SK-N-SH (cell line): ENCODE measurements around the gene EIF2B4. TPM values are rescaled to one million over a fixed set of nuclear protein-coding genes. Genes with fewer than 3 reads are reported as not detected.

Source experiments
- CTCF ChIA-PET: fragments of 300-600, 350-600 bp; formaldehyde crosslinking; extraction: SDS; loops from one replicate; lab custom pipeline; 2021; lab: Yijun Ruan, JAX
- POLR2A ChIA-PET: fragments of 350-600 bp; sonication (Branson Sonifier 250); formaldehyde crosslinking; extraction: SDS; loops from one replicate; lab custom pipeline; 2020; ENCODE audit warnings: antibody characterized with exemption, inconsistent platforms; lab: Yijun Ruan, JAX
- DNase-seq: peaks from one replicate; pipeline ENCODE4 v3.0.0; 2012
- H2AFZ ChIP-seq: fragments of 200-600 bp; sonication (generic); 2 replicates; pipeline ENCODE4 v1.8.1; 2016; ENCODE audit warnings: antibody characterized with exemption, mild to moderate bottlenecking, low read depth
- H3F3A ChIP-seq: fragments of 200-600 bp; sonication (generic); replicated peaks from 2 replicates; pipeline ENCODE3; 2016; ENCODE audit warnings: antibody characterized with exemption, mild to moderate bottlenecking; ENCODE audit not compliant: insufficient read depth
- H3K27ac ChIP-seq, 2 experiments: fragments of 200-500 bp in 1 of 2; fragments of 200-600 bp in 1 of 2; sonication (Bioruptor generic) in 1 of 2; sonication (generic), shearing (Covaris generic) in 1 of 2; 2 replicates each; pipeline versions ENCODE4 v1.5.1 to v1.6.1; 2014 to 2016; ENCODE audit warnings: low read depth in 2 of 2, inconsistent platforms in 1 of 2, low read length in 1 of 2, mild to moderate bottlenecking in 1 of 2, mixed read lengths in 1 of 2
- H3K27me3 ChIP-seq: fragments of 200-600 bp; sonication (generic), shearing (Covaris generic); 2 replicates; pipeline ENCODE4 v1.6.1; 2016; ENCODE audit warnings: mixed run types; ENCODE audit not compliant: insufficient read depth
- H3K36me3 ChIP-seq, 2 experiments: fragments of 200-500 bp in 1 of 2; fragments of 200-600 bp in 1 of 2; sonication (Bioruptor generic) in 1 of 2; sonication (generic) in 1 of 2; replicated peaks in 1 of 2; 2 replicates each; pipeline versions ENCODE3 to v1.5.1; 2014 to 2016; ENCODE audit warnings: low read length in 1 of 2, mild to moderate bottlenecking in 1 of 2; ENCODE audit not compliant: insufficient read depth in 2 of 2, control insufficient read depth in 1 of 2
- H3K4me1 ChIP-seq, 2 experiments: fragments of 200-500 bp in 1 of 2; fragments of 200-600 bp in 1 of 2; sonication (Bioruptor generic) in 1 of 2; sonication (generic), shearing (Covaris generic) in 1 of 2; 2 replicates each; pipeline versions ENCODE4 v1.5.1 to v1.6.1; 2014 to 2016; ENCODE audit warnings: low read depth in 1 of 2, low read length in 1 of 2, mixed run types in 1 of 2; ENCODE audit not compliant: insufficient read depth in 2 of 2, control insufficient read depth in 1 of 2
- H3K4me2 ChIP-seq: fragments of 200-600 bp; sonication (generic), shearing (Covaris generic); 2 replicates; pipeline ENCODE4 v1.6.1; 2017; ENCODE audit warnings: mixed run types
- H3K4me3 ChIP-seq, 2 experiments: fragments of 200-500 bp in 1 of 2; fragments of 200-600 bp in 1 of 2; sonication (Bioruptor generic) in 1 of 2; sonication (generic), shearing (Covaris generic) in 1 of 2; 2 replicates each; pipeline versions ENCODE4 v1.5.1 to v1.8.1; 2014 to 2016; ENCODE audit warnings: low read depth in 2 of 2, inconsistent platforms in 1 of 2, low read length in 1 of 2, mild to moderate bottlenecking in 1 of 2, mixed read lengths in 1 of 2, moderate library complexity in 1 of 2
- H3K79me2 ChIP-seq: fragments of 200-600 bp; sonication (generic); 2 replicates; pipeline ENCODE4 v1.8.1; 2017; ENCODE audit warnings: mild to moderate bottlenecking; ENCODE audit not compliant: insufficient read depth
- H3K9ac ChIP-seq: fragments of 200-600 bp; sonication (generic); 2 replicates; pipeline ENCODE4 v1.6.1; 2017; ENCODE audit warnings: mixed run types
- H3K9me2 ChIP-seq: fragments of 200-600 bp; sonication (generic); 2 replicates; pipeline ENCODE4 v1.6.1; 2017; ENCODE audit warnings: mixed run types
- H3K9me3 ChIP-seq: fragments of 200-600 bp; sonication (generic); 2 replicates; pipeline ENCODE4 v1.6.1; 2017; ENCODE audit warnings: mixed run types, mild to moderate bottlenecking, moderate library complexity
- H4K20me1 ChIP-seq: fragments of 200-600 bp; sonication (generic); 2 replicates; pipeline ENCODE4 v1.6.1; 2017; ENCODE audit warnings: mild to moderate bottlenecking, mixed run types; ENCODE audit not compliant: insufficient read depth
- CHD2 ChIP-seq: fragments of 150-350 bp; IDR thresholded peaks from 2 replicates; pipeline ENCODE4 v1.6.1; 2018; ENCODE audit warnings: low read length; ENCODE audit not compliant: partially characterized antibody
- ELF1 ChIP-seq: IDR thresholded peaks from 2 replicates; pipeline ENCODE4 v1.4.0; 2012
- EP300 ChIP-seq, 2 experiments: IDR thresholded peaks; 2 replicates each; pipeline versions ENCODE4 v1.4.0 to v1.6.1; 2012; ENCODE audit warnings: borderline replicate concordance in 1 of 2, low read depth in 1 of 2, low read length in 1 of 2
- GATA2 ChIP-seq: sonication (generic); formaldehyde crosslinking; IDR thresholded peaks from 2 replicates; pipeline ENCODE4 v1.5.0; 2020; ENCODE audit warnings: mild to moderate bottlenecking, missing genetic modification reagents
- MAX ChIP-seq: IDR thresholded peaks from 2 replicates; pipeline ENCODE4 v1.4.0; 2012; ENCODE audit warnings: low read depth
- MEF2A ChIP-seq: IDR thresholded peaks from 2 replicates; pipeline ENCODE4 v1.4.0; 2012; ENCODE audit warnings: low read depth, borderline replicate concordance
- MXI1 ChIP-seq: IDR thresholded peaks from 2 replicates; pipeline ENCODE4 v1.6.1; 2012; ENCODE audit warnings: mild to moderate bottlenecking, low read depth, low read length, improper control_type of control experiment
- RAD21 ChIP-seq: IDR thresholded peaks from 2 replicates; pipeline ENCODE4 v1.6.1; 2012; ENCODE audit warnings: mild to moderate bottlenecking, low read length
- RXRA ChIP-seq: IDR thresholded peaks from 2 replicates; pipeline ENCODE4 v1.4.0; 2012; ENCODE audit warnings: low read depth, mild to moderate bottlenecking, borderline replicate concordance
- SIN3A ChIP-seq: IDR thresholded peaks from 2 replicates; pipeline ENCODE4 v1.6.1; 2012; ENCODE audit warnings: low read depth, mild to moderate bottlenecking, low read length, moderate library complexity, borderline replicate concordance
- SMC3 ChIP-seq: IDR thresholded peaks from 2 replicates; pipeline ENCODE4 v1.6.1; 2012; ENCODE audit warnings: low read depth, low read length, improper control_type of control experiment
- TAF1 ChIP-seq: IDR thresholded peaks from 2 replicates; pipeline ENCODE4 v1.6.1; 2012; ENCODE audit warnings: low read depth, mild to moderate bottlenecking, low read length, moderate library complexity, borderline replicate concordance
- TCF12 ChIP-seq: IDR thresholded peaks from 2 replicates; pipeline ENCODE4 v1.4.0; 2012
- TEAD4 ChIP-seq: IDR thresholded peaks from 2 replicates; pipeline ENCODE4 v1.4.0; 2012; ENCODE audit warnings: mild to moderate bottlenecking, borderline replicate concordance; ENCODE audit not compliant: insufficient read depth
- USF1 ChIP-seq: IDR thresholded peaks from 2 replicates; pipeline ENCODE4 v1.4.0; 2012; ENCODE audit warnings: low read depth, borderline replicate concordance
- WGBS: methylation state at CpG from one replicate; pipeline ENCODE4 v1.1.6; 2017; ENCODE audit warnings: low lambda C conversion rate; 5-methylcytosine and 5-hydroxymethylcytosine counted together
- polyA plus RNA-seq, 3 experiments: library from polyadenylated mRNA; depleted of rRNA; stranded (reverse); fragments of >200 nt; gene quantifications; 2 replicates each; pipeline ENCODE4 v1.2.3, GENCODE V29; 2012
- TF ChIP-seq, protein P1 (sequence below): fragments of 150-350 bp; IDR thresholded peaks from 2 replicates; pipeline ENCODE4 v1.6.1; 2017; ENCODE audit warnings: antibody characterized with exemption, low read length, low read depth, borderline replicate concordance

Gene EIF2B4
- polyA plus RNA-seq, 1 of the 3 experiments (the other 2 are of a cell fraction), result 51.7 TPM

- TF ChIP-seq EP300 (IDR thresholded peaks at IDR 0.05; ENCODE audit: borderline replicate concordance in 1 of 2, low read depth in 1 of 2, low read length in 1 of 2) (no peak; a peak in 1 of 4 replicates), TAF1 (peak; percentile 90), TCF12 (peak; percentile 58; the same call in 1 of the 2 replicates), USF1 (peak; percentile 62; the same call in 1 of the 2 replicates), CHD2 (peak; percentile 97), RXRA (no peak), ELF1 (peak; percentile 95), TEAD4 (0 out of 2 replicates have a peak, but pooled peaks have one; percentile 11), MEF2A (no peak), MAX (peak; percentile 83)
- TF ChIP-seq, protein P1, sequence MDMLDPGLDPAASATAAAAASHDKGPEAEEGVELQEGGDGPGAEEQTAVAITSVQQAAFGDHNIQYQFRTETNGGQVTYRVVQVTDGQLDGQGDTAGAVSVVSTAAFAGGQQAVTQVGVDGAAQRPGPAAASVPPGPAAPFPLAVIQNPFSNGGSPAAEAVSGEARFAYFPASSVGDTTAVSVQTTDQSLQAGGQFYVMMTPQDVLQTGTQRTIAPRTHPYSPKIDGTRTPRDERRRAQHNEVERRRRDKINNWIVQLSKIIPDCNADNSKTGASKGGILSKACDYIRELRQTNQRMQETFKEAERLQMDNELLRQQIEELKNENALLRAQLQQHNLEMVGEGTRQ, result no peak
Measured at GRCh38 chr2:27370026-27370815, at the start of gene EIF2B4, which contains the start of gene SNX17 (continued).

GRCh38 chr2:27416151-27416550 is 46.0 kb upstream of the EIF2B4 start:
- H3K9me3 ChIP-seq, result no peaks in the 10 kb centered on the region
- H3K9ac ChIP-seq, result no peak overlapping the region
- no peak overlapping the region for H3K27ac ChIP-seq
- ChIA-PET POLR2A (no interaction called here), CTCF (no interaction called here)
- no peak overlapping the region for H3K4me3 ChIP-seq
- no peak for TF ChIP-seq SMC3
- no peak for TF ChIP-seq RXRA
- no peak for TF ChIP-seq TEAD4
- TF ChIP-seq MEF2A, result no peak
- TF ChIP-seq RAD21, result no peak
- TF ChIP-seq TAF1, result no peak
- no peak for TF ChIP-seq SIN3A
- no peak for TF ChIP-seq ELF1
- TF ChIP-seq MXI1, result no peak
- TF ChIP-seq GATA2, result no peak
- no peaks in the 10 kb centered on the region for H3K36me3 ChIP-seq
- H3F3A ChIP-seq, result peaks cover 3% of the 10 kb centered on the region
- H3K79me2 ChIP-seq, result no peaks in the 10 kb centered on the region
- H2AFZ ChIP-seq, result no peak overlapping the region
- no peaks in the 10 kb centered on the region for H3K9me2 ChIP-seq
- H3K4me1 ChIP-seq, result no peaks in the 10 kb centered on the region
- H3K27me3 ChIP-seq, result no peaks in the 10 kb centered on the region
- WGBS, result 94% methylated on average over 6 of the region's 6 CpGs
- H4K20me1 ChIP-seq, result no peaks in the 10 kb centered on the region
- H3K4me2 ChIP-seq, result no peak overlapping the region
- DNase-seq, result no peak
